ENCODE data around the gene IQGAP1. TPM values are rescaled to one million over a fixed set of nuclear protein-coding genes. Genes with fewer than 3 reads are reported as not detected.

The IQGAP1 gene
- total and polyA plus RNA-seq, 2 of the 13 experiments (the other 11 are each of a cell fraction or from before 2014, with no cell fraction given): 29.5 to 37.9 TPM

GRCh38 chr15:90387534-90388461 lies at the start of gene IQGAP1 (continued):
- TF ChIP-seq KAT8 (CRISPR knock-in tag; IDR thresholded peaks at IDR 0.05): peak; percentile 55; the same call in 1 of the 2 replicates
- TF ChIP-seq RARA (CRISPR knock-in tag; IDR thresholded peaks at IDR 0.05): no peak
- TF ChIP-seq ZKSCAN1 (IDR thresholded peaks at IDR 0.05; ENCODE audit: low read length): no peak
- peak; percentile 8 for TF ChIP-seq HNRNPLL (IDR thresholded peaks at IDR 0.05; ENCODE audit: low read depth, low read length, poor library complexity, severe bottlenecking)
- TF ChIP-seq BRCA1 (CRISPR knock-in tag; IDR thresholded peaks at IDR 0.05): 0 out of 2 replicates have a peak, but pooled peaks have one; percentile 46
- TF ChIP-seq PATZ1 (CRISPR knock-in tag; IDR thresholded peaks at IDR 0.05): peak; percentile 25; the same call in 1 of the 2 replicates
- TF ChIP-seq MATR3 (CRISPR knock-in tag; IDR thresholded peaks at IDR 0.05): no peak
- no peak for TF ChIP-seq SMC3 (IDR thresholded peaks at IDR 0.05; ENCODE audit: low read length)
- TF ChIP-seq, protein P1, sequence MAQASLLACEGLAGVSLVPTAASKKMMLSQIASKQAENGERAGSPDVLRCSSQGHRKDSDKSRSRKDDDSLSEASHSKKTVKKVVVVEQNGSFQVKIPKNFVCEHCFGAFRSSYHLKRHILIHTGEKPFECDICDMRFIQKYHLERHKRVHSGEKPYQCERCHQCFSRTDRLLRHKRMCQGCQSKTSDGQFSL (CRISPR knock-in tag; IDR thresholded peaks at IDR 0.05): no peak
- TF ChIP-seq, protein P2, sequence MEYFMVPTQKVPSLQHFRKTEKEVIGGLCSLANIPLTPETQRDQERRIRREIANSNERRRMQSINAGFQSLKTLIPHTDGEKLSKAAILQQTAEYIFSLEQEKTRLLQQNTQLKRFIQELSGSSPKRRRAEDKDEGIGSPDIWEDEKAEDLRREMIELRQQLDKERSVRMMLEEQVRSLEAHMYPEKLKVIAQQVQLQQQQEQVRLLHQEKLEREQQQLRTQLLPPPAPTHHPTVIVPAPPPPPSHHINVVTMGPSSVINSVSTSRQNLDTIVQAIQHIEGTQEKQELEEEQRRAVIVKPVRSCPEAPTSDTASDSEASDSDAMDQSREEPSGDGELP (IDR thresholded peaks at IDR 0.05; ENCODE audit: borderline replicate concordance, low read depth): no peak
- no peak for TF ChIP-seq ATM (IDR thresholded peaks at IDR 0.05; ENCODE audit: borderline replicate concordance)
- no peak; the same call in 1 of the 2 replicates for TF ChIP-seq GATAD2A (CRISPR knock-in tag; IDR thresholded peaks at IDR 0.05)
- TF ChIP-seq ARID4A (CRISPR knock-in tag; IDR thresholded peaks at IDR 0.05; ENCODE audit: borderline replicate concordance): peak; percentile 65; the same call in 1 of the 2 replicates
- 0 out of 2 replicates have a peak, but pooled peaks have one; percentile 56 for TF ChIP-seq ZNF225 (CRISPR knock-in tag; IDR thresholded peaks at IDR 0.05)
- no peak for TF ChIP-seq HDAC6 (IDR thresholded peaks at IDR 0.05; ENCODE audit: low read depth, low read length)
- TF ChIP-seq SP4 (CRISPR knock-in tag; IDR thresholded peaks at IDR 0.05): peak; percentile 87
- TF ChIP-seq CHD2 (IDR thresholded peaks at IDR 0.05; ENCODE audit: low read depth, low read length): 0 out of 2 replicates have a peak, but pooled peaks have one; percentile 39
- TF ChIP-seq TEAD2 (CRISPR knock-in tag; IDR thresholded peaks at IDR 0.05): no peak
- TF ChIP-seq ZNF749 (CRISPR knock-in tag; IDR thresholded peaks at IDR 0.05; ENCODE audit: borderline replicate concordance): no peak
- peak; percentile 5; the same call in 1 of the 2 replicates for TF ChIP-seq ELF3 (CRISPR knock-in tag; IDR thresholded peaks at IDR 0.05)
- TF ChIP-seq, protein P3, sequence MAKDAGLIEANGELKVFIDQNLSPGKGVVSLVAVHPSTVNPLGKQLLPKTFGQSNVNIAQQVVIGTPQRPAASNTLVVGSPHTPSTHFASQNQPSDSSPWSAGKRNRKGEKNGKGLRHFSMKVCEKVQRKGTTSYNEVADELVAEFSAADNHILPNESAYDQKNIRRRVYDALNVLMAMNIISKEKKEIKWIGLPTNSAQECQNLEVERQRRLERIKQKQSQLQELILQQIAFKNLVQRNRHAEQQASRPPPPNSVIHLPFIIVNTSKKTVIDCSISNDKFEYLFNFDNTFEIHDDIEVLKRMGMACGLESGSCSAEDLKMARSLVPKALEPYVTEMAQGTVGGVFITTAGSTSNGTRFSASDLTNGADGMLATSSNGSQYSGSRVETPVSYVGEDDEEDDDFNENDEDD (CRISPR knock-in tag; IDR thresholded peaks at IDR 0.05; ENCODE audit: borderline replicate concordance): 0 out of 2 replicates have a peak, but pooled peaks have one; percentile 9

Measured in HepG2 (cell line).